HG02571 (cell line): Measurements from ENCODE around the gene PTGR2.
"Not testable (repeated sequence)": the region's sequence is repeated elsewhere in the genome, so short reads cannot be mapped to it uniquely, and the experiment has no call there.

Experiments used
- ATAC-seq: cut with Tn5 transposase; IDR thresholded peaks from one replicate; pipeline ENCODE4 v1.9.1; 2021; ENCODE audit warnings: mild to moderate bottlenecking, moderate library complexity; ENCODE audit not compliant: unreplicated experiment

The PTGR2 gene

GRCh38 chr14:73833034-73833433 is 18.6 kb upstream of the PTGR2 start:
- no peak for ATAC-seq

- ATAC-seq: no peak
Measured at GRCh38 chr14:73833530-73834260, 17.9 kb upstream of the PTGR2 start.

GRCh38 chr14:73834261-73834625 is 17.4 kb upstream of the PTGR2 start:
- ATAC-seq: no peak

GRCh38 chr14:73838293-73839034 is 13.2 kb upstream of the PTGR2 start:
- not testable (repeated sequence) for ATAC-seq

GRCh38 chr14:73842201-73842600 is 9.4 kb upstream of the PTGR2 start:
- ATAC-seq: no peak

- ATAC-seq: no peak
Measured at GRCh38 chr14:73842851-73843250, 8.8 kb upstream of the PTGR2 start.

GRCh38 chr14:73843296-73843695 is 8.3 kb upstream of the PTGR2 start:
- no peak for ATAC-seq

- no peak for ATAC-seq
Measured at GRCh38 chr14:73846947-73847346, 4.7 kb upstream of the PTGR2 start.

- no peak for ATAC-seq
Measured at GRCh38 chr14:73851000-73851399, 631 bp upstream of the PTGR2 start.

GRCh38 chr14:73859145-73859544 is 7.5 kb downstream of the PTGR2 start:
- no peak for ATAC-seq

GRCh38 chr14:73861073-73861472 is 9.4 kb downstream of the PTGR2 start:
- ATAC-seq: no peak

GRCh38 chr14:73862480-73862879 is 10.8 kb downstream of the PTGR2 start:
- ATAC-seq: no peak

GRCh38 chr14:73863209-73863608 is 11.6 kb downstream of the PTGR2 start:
- ATAC-seq: no peak

GRCh38 chr14:73865534-73866113 is 14.0 kb downstream of the PTGR2 start:
- no peak for ATAC-seq

GRCh38 chr14:73869754-73870153 is 18.1 kb downstream of the PTGR2 start:
- ATAC-seq: not testable (repeated sequence)

GRCh38 chr14:73870525-73871235 is 19.0 kb downstream of the PTGR2 start:
- ATAC-seq: no peak

GRCh38 chr14:73873660-73874059 is 22.0 kb downstream of the PTGR2 start:
- ATAC-seq: no peak

GRCh38 chr14:73877790-73878189 is 26.2 kb downstream of the PTGR2 start:
- ATAC-seq: no peak

GRCh38 chr14:73878436-73878835 is 26.8 kb downstream of the PTGR2 start:
- no peak for ATAC-seq

GRCh38 chr14:73879027-73879426 is 27.4 kb downstream of the PTGR2 start:
- no peak for ATAC-seq

- no peak for ATAC-seq
Measured at GRCh38 chr14:73884438-73885190, 33.0 kb downstream of the PTGR2 start.
